H9 (cell line): Measurements from ENCODE around the gene SPRED2. TPM values are rescaled to one million over a fixed set of nuclear protein-coding genes. Genes with fewer than 3 reads are reported as not detected.

Source experiments
- DNase-seq: peaks from one replicate; pipeline ENCODE4 v3.0.0-alpha.2; 2017
- H2AFZ ChIP-seq: one replicate; pipeline ENCODE4 v1.6.1; 2013; ENCODE audit warnings: mild to moderate bottlenecking, low read length, control low read depth, moderate library complexity
- H2AK5ac ChIP-seq: 2 replicates; pipeline ENCODE4 v1.6.1; 2013; ENCODE audit warnings: low read length, control low read depth, mixed read lengths; ENCODE audit not compliant: insufficient read length
- H2BK120ac ChIP-seq: one replicate; pipeline ENCODE4 v1.6.1; 2013; ENCODE audit warnings: low read depth, mild to moderate bottlenecking, low read length, control low read depth, inconsistent platforms; ENCODE audit not compliant: poor library complexity, severe bottlenecking
- H2BK12ac ChIP-seq: 2 replicates; pipeline ENCODE4 v1.6.1; 2013; ENCODE audit warnings: low read length, control low read depth, mixed read lengths, low read depth; ENCODE audit not compliant: insufficient read length
- H2BK15ac ChIP-seq: 2 replicates; pipeline ENCODE4 v1.6.1; 2013; ENCODE audit warnings: low read depth, low read length, control low read depth
- H2BK20ac ChIP-seq: one replicate; pipeline ENCODE4 v1.6.1; 2013; ENCODE audit warnings: low read depth, mild to moderate bottlenecking, low read length, control low read depth, inconsistent platforms; ENCODE audit not compliant: poor library complexity, severe bottlenecking
- H2BK5ac ChIP-seq: 2 replicates; pipeline ENCODE4 v1.6.1; 2013; ENCODE audit warnings: low read length, control low read depth, mixed read lengths; ENCODE audit not compliant: insufficient read length
- H3K14ac ChIP-seq: 2 replicates; pipeline ENCODE4 v1.6.1; 2013; ENCODE audit warnings: low read length, control low read depth; ENCODE audit not compliant: insufficient read depth
- H3K18ac ChIP-seq: 2 replicates; pipeline ENCODE4 v1.6.1; 2013; ENCODE audit warnings: low read depth, mild to moderate bottlenecking, mixed read lengths, low read length, control low read depth; ENCODE audit not compliant: insufficient read length
- H3K23ac ChIP-seq: 2 replicates; pipeline ENCODE4 v1.6.1; 2013; ENCODE audit warnings: low read length, control low read depth, mixed read lengths, low read depth; ENCODE audit not compliant: insufficient read length
- H3K23me2 ChIP-seq: 2 replicates; pipeline ENCODE4 v1.6.1; 2013; ENCODE audit warnings: low read depth, mild to moderate bottlenecking, mixed read lengths, low read length, control low read depth; ENCODE audit not compliant: insufficient read length, poor library complexity, severe bottlenecking
- H3K27ac ChIP-seq: 2 replicates; pipeline ENCODE4 v1.5.1; 2013; ENCODE audit warnings: low read length, control low read depth, mixed read lengths, low read depth; ENCODE audit not compliant: insufficient read length
- H3K27me3 ChIP-seq: 2 replicates; pipeline ENCODE4 v1.6.1; 2013; ENCODE audit warnings: low read length, control low read depth, inconsistent platforms; ENCODE audit not compliant: insufficient read depth
- H3K4ac ChIP-seq: 2 replicates; pipeline ENCODE4 v1.6.1; 2013; ENCODE audit warnings: low read depth, mild to moderate bottlenecking, control low read depth, inconsistent platforms, low read length, moderate library complexity
- H3K4me1 ChIP-seq: 2 replicates; pipeline ENCODE4 v1.6.1; 2013; ENCODE audit warnings: low read length, control low read depth, inconsistent platforms; ENCODE audit not compliant: insufficient read depth
- H3K4me2 ChIP-seq: 2 replicates; pipeline ENCODE4 v1.6.1; 2013; ENCODE audit warnings: low read length, control low read depth, mixed read lengths; ENCODE audit not compliant: insufficient read length, insufficient read depth
- H3K56ac ChIP-seq: 2 replicates; pipeline ENCODE4 v1.6.1; 2013; ENCODE audit warnings: low read depth, mild to moderate bottlenecking, mixed read lengths, low read length, control low read depth; ENCODE audit not compliant: insufficient read length
- H3K79me1 ChIP-seq: 2 replicates; pipeline ENCODE4 v1.6.1; 2013; ENCODE audit warnings: low read depth, mild to moderate bottlenecking, moderate library complexity, low read length, control low read depth, inconsistent platforms; ENCODE audit not compliant: insufficient read depth, poor library complexity, severe bottlenecking
- H3K79me2 ChIP-seq: 2 replicates; pipeline ENCODE4 v1.6.1; 2013; ENCODE audit warnings: low read length, control low read depth, inconsistent platforms; ENCODE audit not compliant: insufficient read depth
- H3K9ac ChIP-seq: 2 replicates; pipeline ENCODE4 v1.6.1; 2013; ENCODE audit warnings: low read length, control low read depth, mixed read lengths; ENCODE audit not compliant: insufficient read length; ENCODE audit errors: extremely low read depth
- H3K9me3 ChIP-seq: one replicate; pipeline ENCODE4 v1.6.1; 2013; ENCODE audit warnings: low read depth, low read length, inconsistent platforms; ENCODE audit not compliant: control insufficient read depth
- H3T11ph ChIP-seq: one replicate; pipeline ENCODE4 v1.6.1; 2013; ENCODE audit warnings: mild to moderate bottlenecking, low read length, control low read depth, inconsistent platforms
- H4K20me1 ChIP-seq: one replicate; pipeline ENCODE4 v1.6.1; 2013; ENCODE audit not compliant: control insufficient read depth, insufficient read length, insufficient read depth
- H4K5ac ChIP-seq: 2 replicates; pipeline ENCODE4 v1.6.1; 2013; ENCODE audit warnings: low read depth, mild to moderate bottlenecking, mixed read lengths, low read length, control low read depth; ENCODE audit not compliant: insufficient read length
- H4K8ac ChIP-seq: replicated peaks from 2 replicates; pipeline ENCODE4 v1.6.1; 2013; ENCODE audit warnings: low read length, control low read depth, mixed read lengths, low read depth; ENCODE audit not compliant: insufficient read length
- H4K91ac ChIP-seq: 2 replicates; pipeline ENCODE4 v1.6.1; 2013; ENCODE audit warnings: low read depth, mild to moderate bottlenecking, moderate library complexity, mixed read lengths, low read length, control low read depth; ENCODE audit not compliant: insufficient read length
- H3K27ac Mint-ChIP-seq, 3 experiments: 2 replicates in 2 of 3; 3 replicates in 1 of 3; pipeline ENCODE4 v1.8.0; 2020 to 2021; ENCODE audit warnings: mixed read lengths in 3 of 3, mild to moderate bottlenecking in 1 of 3, moderate library complexity in 1 of 3
- H3K27me3 Mint-ChIP-seq: 2 replicates; pipeline ENCODE4 v1.8.0; 2021; ENCODE audit warnings: low read depth, mild to moderate bottlenecking, moderate library complexity, mixed read lengths
- H3K36me3 Mint-ChIP-seq, 3 experiments: 2 replicates in 2 of 3; 3 replicates in 1 of 3; pipeline ENCODE4 v1.8.0; 2020 to 2021; ENCODE audit warnings: low read depth in 3 of 3, mixed read lengths in 3 of 3; ENCODE audit not compliant: insufficient read depth in 1 of 3
- H3K4me1 Mint-ChIP-seq, 2 experiments: 2 replicates each; pipeline ENCODE4 v1.8.0; 2020; ENCODE audit warnings: mixed read lengths in 2 of 2
- H3K4me3 Mint-ChIP-seq, 2 experiments: 2 replicates in 1 of 2; 3 replicates in 1 of 2; pipeline ENCODE4 v1.8.0; 2020 to 2021; ENCODE audit warnings: mild to moderate bottlenecking in 2 of 2, mixed read lengths in 2 of 2, moderate library complexity in 1 of 2
- H3K9me3 Mint-ChIP-seq, 2 experiments: 2 replicates in 1 of 2; 3 replicates in 1 of 2; pipeline ENCODE4 v1.8.0; 2020; ENCODE audit warnings: mild to moderate bottlenecking in 2 of 2, mixed read lengths in 2 of 2, moderate library complexity in 1 of 2
- WGBS: extraction: QIAGEN DNeasy Blood & Tissue Kit; methylation state at CpG from one replicate; pipeline ENCODE4 v1.1.7; 2013; ENCODE audit warnings: missing lambda C conversion rate, low lambda C conversion rate, mixed read lengths; ENCODE audit not compliant: insufficient read length; ENCODE audit errors: extremely low coverage; 5-methylcytosine and 5-hydroxymethylcytosine counted together
- total RNA-seq: library from RNA; stranded (reverse); gene quantifications from 2 replicates; pipeline ENCODE4 v1.2.1, GENCODE V29; 2021
- TF ChIP-seq, protein P1 (sequence below): fragments of 200-600 bp; sonication (generic); conservative IDR thresholded peaks from 3 replicates; pipeline ENCODE4 v1.8.0; 2021; ENCODE audit warnings: antibody characterized with exemption, mild to moderate bottlenecking

Gene SPRED2
- total RNA-seq, 1 experiment from 2014 or later = 23.5 TPM

DNA sequence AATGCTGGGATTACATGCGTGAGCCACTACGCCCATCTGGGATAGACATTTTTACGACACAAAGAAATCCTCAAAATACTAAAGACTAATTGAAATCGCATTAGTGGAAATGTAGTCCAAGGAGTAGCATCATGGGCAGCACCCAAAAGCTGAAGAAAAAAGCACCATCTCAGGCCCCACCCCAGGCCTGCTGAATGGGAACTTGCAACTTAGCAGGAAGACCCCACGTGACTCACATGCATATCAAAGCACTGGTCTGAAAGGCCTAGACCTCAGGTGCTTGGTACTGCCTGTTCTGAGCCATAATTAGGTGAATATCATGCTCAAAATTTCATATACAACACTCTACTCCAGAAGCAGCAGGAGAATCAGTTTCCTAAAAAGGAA lies 28.9 kb downstream of the SPRED2 start:
- TF ChIP-seq, protein P1, sequence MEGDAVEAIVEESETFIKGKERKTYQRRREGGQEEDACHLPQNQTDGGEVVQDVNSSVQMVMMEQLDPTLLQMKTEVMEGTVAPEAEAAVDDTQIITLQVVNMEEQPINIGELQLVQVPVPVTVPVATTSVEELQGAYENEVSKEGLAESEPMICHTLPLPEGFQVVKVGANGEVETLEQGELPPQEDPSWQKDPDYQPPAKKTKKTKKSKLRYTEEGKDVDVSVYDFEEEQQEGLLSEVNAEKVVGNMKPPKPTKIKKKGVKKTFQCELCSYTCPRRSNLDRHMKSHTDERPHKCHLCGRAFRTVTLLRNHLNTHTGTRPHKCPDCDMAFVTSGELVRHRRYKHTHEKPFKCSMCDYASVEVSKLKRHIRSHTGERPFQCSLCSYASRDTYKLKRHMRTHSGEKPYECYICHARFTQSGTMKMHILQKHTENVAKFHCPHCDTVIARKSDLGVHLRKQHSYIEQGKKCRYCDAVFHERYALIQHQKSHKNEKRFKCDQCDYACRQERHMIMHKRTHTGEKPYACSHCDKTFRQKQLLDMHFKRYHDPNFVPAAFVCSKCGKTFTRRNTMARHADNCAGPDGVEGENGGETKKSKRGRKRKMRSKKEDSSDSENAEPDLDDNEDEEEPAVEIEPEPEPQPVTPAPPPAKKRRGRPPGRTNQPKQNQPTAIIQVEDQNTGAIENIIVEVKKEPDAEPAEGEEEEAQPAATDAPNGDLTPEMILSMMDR = no peak
- no CpG with 5 or more reads among the region's 5 CpGs for WGBS
- no peak overlapping the region for H3K9ac ChIP-seq
- no peak overlapping the region for H2BK20ac ChIP-seq
- H2AFZ ChIP-seq = no peak overlapping the region
- H4K8ac ChIP-seq = no peak overlapping the region
- no peak overlapping the region for H3K4me3 Mint-ChIP-seq
- H2BK120ac ChIP-seq = no peak overlapping the region
- H4K5ac ChIP-seq = no peak overlapping the region
- H3K79me2 ChIP-seq = no peaks in the 10 kb centered on the region
- no peak overlapping the region for H3K4ac ChIP-seq
- no peaks in the 10 kb centered on the region for H3K36me3 Mint-ChIP-seq
- no peaks in the 10 kb centered on the region for H3K9me3 ChIP-seq
- no peak overlapping the region for H3K27ac ChIP-seq
- H3K4me1 Mint-ChIP-seq = peaks cover 40 to 43% of the 10 kb centered on the region in 2 experiments
- H3K18ac ChIP-seq = no peak overlapping the region
- no peaks in the 10 kb centered on the region for H3K9me3 Mint-ChIP-seq
- no peak overlapping the region for H3K4me2 ChIP-seq
- peaks cover 6% of the 10 kb centered on the region for H3K27me3 Mint-ChIP-seq
- H3K14ac ChIP-seq = no peak overlapping the region
- H4K91ac ChIP-seq = no peak overlapping the region
- H3K23me2 ChIP-seq = no peaks in the 10 kb centered on the region
- H3K23ac ChIP-seq = no peak overlapping the region
- no peaks in the 10 kb centered on the region for H3K27me3 ChIP-seq
- H4K20me1 ChIP-seq = no peaks in the 10 kb centered on the region
- H2BK5ac ChIP-seq = no peak overlapping the region
- peaks cover 18% of the 10 kb centered on the region; the same call in 1 of the 2 replicates for H3K4me1 ChIP-seq
- DNase-seq = no peak
- no peak overlapping the region for H3T11ph ChIP-seq
- H2AK5ac ChIP-seq = no peak overlapping the region
- no peak overlapping the region for H3K56ac ChIP-seq
- no peak overlapping the region for H2BK15ac ChIP-seq
- no peaks in the 10 kb centered on the region for H3K79me1 ChIP-seq
- no peak overlapping the region for H2BK12ac ChIP-seq
- no peak overlapping the region for H3K27ac Mint-ChIP-seq
